NCI-H1417 treated with DMSO at 0.1 percent for 48 hours (cell line): Measurements from ENCODE around the gene MYO15B.

Source experiments
- DNase-seq: peaks from one replicate; lab custom pipeline; 2025; lab: John Stamatoyannopoulos, UW

MYO15B gene

DNA sequence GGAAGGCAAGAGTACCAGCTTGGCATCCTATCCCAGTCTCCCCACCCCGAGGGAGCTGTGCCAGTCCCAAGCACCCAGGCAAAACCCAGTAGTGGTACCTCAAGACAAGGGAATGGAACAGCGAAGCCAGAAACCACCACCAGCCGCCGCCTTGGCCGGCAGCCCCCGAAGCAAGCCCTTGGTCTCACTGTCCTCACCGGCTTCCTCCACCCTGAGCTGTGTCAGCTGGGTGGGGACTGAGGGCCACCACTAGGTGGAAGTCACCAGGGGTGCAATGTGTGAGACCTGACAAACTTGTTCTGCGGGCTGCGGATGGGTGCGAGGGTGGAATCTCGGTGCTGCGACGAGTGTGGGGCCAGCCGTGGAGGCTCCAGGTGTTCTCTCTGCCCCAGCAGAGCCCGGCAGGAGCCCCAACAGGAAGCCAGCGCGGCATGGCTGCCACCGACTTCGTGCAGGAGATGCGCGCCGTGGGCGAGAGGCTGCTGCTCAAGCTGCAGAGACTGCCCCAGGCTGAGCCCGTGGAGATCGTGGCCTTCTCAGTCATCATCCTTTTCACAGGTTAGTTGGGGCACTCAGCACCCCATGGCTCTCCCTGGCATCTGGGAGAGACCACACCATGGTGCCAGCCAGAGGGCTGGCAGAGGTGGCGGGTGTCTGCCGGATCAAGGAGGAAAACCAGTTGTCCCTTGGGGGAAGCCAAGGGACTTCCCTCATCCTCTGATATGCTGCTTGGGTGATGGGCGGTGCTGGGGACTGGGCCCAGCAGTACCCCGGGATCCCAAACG lies 52.4 kb downstream of the MYO15B start:
- DNase-seq = no peak

DNA sequence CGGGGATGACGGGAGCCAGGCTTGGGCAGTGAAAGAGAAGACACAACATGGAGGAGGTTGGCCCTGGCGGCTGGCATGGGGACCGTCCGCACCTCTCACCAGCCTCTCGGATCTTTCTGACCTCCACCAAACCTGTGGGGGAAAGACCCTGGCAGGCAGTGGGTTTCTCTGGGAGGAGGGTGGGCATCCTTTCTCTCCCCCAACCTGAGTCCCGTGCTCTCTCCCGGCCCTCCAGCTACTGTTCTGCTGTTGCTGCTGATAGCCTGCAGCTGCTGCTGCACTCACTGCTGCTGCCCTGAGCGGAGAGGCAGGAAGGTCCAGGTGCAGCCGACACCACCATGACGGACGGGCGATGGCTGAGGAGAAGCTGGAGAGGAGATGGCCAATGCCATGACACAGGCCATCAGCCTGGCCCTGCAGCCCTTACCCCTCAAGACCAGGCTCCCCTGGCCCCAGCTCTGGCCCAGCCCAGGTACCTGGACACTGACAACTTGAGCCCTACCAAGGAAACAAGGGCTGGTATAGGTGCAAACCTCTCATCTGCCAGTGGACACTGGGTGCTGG lies 53.0 kb downstream of the MYO15B start:
- no peak for DNase-seq

DNA sequence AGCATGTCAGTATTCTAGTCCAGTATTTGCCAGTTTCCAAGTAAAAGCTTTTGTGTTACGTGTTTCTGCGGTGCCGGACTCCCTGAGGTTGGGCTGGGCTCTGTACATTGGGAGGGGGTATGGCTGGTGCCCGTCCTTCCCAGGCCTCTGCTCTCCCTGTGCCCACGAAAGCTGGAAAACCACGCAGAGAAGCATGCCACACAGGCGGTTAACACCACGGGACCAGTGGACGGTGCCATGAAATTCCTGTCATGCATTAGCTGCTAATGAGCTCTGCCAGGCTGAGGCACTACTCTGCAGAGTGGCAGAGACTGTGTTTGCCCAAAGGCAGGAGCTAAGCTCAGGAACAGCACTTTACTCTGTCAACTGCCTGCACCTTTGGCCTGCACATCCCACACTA lies 53.7 kb downstream of the MYO15B start:
- DNase-seq = no peak

DNA sequence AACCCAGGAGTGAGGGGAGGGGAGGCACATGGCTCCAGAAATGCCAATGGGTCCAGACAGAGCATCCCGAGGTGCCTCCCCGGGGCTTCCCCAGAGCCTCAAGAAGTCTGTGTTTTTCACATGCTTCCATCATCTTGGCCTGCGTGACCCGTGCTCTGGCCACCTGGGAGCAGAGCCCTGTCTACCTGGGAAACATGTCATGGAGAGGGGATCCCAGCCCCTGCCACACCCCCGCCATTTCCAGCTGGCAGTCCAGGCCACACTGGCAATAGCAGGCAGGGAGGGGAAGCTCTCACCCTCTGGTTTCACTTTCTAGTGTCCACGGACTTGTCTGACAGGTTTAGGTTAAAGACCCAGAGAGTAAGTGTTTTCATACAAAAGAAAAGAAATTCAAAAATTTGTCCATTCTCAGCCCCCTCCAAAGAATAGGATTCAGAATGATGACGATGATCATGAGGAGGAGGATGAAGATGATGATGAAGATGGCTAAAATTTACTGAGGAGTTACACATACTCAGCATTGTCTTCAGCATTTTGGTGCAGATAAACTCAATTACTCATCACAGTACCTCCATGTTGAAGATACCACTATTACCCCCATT lies 54.7 kb downstream of the MYO15B start:
- DNase-seq = no peak

DNA sequence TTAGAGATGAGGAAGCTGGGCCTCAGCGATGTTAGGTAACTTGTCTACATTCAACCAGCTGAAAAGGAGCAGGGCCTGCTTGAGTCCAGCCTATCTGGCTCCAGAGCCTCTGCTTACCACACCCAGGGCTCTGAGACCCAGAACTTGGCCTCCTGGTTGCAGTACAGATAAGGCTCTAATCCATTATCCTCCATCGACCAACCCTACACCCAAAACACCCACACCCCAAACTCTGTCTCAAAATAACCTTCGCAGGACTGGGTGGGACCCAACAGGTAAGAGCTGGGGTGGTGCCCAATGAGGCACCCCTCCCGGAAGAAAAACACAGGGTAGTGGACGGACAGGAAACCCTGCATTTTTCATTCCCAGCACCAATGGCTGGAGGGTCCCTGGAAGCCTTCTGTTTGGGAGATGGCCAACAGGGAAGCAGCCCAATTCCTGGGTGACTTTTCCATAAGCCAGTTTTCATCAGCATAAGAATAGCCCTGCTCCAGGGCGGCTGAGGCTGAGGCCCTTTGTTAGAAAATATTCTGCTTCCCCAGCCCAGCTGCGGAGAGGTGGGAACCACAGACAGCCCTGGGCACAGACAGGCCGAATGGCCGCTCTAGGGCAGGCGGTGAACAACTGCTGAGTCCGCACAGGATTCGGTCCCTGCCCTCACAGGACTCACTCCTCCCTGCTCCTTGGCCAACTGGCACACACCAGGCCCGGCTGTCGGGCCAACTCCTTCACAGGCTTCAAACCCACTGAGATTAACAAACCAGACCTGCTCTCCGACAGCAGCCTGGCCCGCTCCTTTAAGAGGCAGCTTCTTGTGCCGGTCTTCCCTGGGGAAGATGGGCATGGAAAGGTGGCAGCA lies 55.4 kb downstream of the MYO15B start:
- DNase-seq = no peak

DNA sequence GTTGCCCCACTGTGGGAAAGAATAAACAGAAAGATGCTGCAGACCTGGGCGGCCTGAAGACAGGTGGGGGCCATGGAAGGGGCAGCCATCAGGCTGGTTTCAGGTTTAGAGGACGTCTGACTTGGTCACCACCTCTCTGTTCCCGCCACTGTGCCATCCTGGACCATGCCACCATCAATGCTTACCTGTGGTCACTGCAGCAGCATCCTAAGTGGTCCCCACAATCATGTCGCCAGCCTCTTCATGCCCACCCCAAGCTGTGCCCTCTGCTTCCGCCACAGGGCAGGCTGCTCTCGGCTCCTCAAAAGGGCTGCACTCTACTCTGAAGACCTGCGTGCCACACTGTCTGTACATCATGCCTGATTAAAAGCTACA lies 56.0 kb downstream of the MYO15B start:
- DNase-seq = no peak

DNA sequence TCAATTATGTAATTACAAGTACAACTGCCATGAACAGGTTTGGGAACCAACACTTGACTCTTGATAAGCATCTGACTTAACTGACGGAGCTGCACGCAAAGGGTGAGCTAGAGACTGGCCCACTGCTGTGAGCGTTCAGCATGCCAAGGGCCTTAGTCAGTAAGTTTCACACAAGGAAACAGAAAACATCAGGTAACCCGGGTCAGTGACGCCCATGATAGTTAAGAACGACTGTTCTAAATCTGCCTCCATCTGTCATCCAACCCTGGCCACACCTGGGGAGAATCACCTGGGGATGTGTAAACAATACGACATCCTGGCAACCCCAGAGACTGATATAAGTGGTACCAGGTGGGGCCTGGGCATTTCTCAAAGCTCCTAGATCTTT lies 57.9 kb downstream of the MYO15B start:
- DNase-seq = no peak

DNA sequence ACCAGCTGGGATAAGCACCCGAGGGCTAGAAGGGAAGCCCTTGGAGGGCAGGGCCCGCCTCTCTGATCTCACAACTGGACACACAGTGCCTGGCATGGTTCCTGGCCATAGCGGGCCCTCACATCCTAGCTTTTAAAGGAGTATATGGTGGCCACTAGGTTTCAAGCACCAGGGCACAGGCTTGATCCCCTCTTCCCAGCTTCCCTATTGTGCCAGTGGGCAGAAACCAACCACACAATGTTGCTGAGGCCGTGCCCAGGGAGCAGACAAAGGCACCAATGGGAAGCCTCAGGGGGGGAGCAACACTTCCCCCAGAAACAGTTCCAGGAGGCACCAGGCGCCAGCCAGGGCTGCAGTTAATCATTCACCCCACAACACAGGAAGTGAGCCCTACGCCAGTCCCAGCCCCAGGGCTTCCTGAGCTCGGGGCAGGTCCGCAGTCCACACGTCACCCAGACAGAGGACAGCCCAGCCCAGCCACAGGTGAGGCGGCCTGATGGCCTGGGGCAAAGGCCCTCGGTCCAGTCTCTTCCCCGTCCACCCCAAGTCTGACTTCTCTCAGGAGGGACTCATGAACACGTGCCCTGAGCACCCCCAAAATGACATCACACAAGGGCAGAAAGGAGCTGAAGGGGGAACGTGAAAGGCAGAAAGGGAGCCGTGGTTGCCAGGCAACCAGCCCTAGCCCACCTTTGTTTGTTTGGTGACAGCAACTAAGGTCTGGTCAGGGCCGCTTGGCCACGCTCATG lies 58.5 kb downstream of the MYO15B start:
- DNase-seq = no peak

DNA sequence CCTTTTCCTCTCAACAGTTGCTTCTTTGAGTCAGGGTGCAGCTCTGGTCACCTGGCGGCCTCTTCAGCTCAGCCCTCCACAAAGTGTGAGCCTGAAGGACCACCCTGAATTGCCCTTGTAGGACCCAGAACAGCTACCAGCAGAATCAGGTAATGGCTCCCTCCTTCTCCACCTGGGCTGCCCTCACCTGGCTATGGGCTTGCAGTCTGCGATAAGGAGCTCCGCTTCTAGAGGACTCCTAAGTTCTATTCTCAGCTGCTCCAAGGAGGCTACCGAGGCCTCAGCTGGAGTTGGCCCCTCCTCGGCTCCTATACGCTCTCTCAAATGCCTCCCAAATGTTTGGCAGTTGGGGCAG lies 59.0 kb downstream of the MYO15B start:
- no peak for DNase-seq

DNA sequence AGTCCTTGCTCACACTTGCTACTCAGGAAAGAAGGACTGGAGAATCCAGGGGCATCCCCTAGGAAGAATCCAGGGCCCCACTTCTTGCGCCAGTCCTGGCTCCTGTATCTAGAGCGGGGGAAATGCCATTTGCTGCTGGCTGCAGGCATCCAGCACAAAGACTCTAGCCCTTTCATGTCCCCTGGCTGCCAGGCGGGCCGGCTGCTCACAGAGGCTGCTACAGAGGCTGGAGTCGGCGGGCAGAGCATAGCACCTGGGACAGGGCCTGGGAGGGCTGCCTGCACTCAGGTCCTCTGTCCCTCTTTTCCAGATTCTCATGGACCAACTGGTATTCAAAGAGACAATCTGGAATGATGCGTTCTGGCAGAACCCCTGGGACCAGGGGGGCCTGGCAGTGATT lies 59.5 kb downstream of the MYO15B start:
- DNase-seq = no peak

DNA sequence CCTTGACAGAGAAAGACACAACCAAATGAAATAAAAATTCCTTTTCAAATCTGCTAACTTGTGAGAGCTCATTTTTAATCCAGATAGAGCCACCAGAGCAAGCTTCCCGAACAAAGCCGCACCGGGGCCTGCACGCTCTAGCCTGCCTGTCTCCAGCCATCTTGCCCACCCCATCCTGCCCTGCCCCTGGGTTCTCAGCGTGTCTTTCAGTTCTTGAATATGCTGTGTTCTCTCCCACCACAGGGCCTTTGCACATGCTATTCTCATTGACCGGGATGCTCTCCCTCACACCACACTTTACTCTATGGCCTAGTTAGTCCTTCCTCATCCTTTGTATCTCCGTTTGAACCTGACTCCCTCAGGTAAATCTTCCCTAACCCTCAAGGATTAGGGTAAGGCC lies 60.3 kb downstream of the MYO15B start:
- no peak for DNase-seq

DNA sequence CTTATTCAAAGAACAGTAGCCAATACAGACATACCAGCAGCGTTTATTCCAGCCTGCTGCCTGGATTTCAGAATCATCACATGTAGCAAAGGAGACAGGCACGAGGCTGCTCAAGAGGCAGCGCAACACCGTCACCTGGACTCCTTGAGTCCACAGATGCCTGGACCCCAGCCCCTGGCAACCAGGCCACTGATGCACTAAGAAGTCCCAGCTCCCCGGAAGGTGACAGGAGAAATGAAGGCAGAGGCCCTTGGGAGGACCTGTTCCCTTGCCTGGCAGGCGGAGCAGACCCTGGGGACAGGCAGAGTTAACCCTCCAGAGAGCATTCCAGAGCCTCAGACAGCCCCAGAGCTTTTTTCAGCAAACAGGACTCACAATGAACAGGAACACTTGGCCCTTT lies 62.1 kb downstream of the MYO15B start:
- DNase-seq = no peak

DNA sequence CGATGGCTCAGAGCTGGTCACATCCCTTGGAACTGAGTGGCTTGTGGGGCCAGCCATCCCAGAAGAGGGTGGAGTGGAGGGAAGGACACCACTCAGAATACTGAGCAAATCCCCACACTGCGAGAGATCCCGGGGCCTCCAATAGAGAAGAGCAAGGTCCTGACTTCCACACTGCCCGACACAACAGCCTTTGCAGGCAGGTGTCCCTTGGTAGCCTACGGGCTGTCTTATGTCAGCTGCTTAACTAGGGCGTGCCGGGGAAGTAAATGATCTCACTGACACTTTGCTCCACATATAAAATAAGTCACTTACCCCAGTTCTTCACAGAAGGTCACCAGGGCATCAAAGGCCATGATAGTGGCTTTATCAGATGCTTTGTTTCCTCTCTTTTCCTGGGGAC lies 63.3 kb downstream of the MYO15B start:
- no peak for DNase-seq

DNA sequence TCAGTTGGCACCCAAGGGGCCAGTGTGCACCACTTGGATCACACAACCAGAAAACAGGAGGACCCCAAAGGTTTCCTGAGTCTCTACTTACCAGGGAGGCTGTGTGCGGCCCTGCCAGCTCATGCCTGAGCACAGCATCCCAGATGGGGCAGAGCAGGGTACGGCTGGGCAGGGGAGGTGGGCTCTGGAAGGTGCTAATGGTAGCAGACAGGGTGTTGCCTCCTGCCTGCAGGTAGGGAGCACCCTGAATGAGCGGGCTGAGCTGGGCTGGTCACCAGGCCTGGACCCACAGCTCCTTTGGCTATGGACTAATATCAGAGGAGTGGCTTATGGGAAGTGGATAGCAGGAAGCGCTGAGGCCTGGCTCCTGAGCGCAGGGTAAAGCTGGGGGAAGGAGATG lies 64.7 kb downstream of the MYO15B start:
- DNase-seq = no peak

DNA sequence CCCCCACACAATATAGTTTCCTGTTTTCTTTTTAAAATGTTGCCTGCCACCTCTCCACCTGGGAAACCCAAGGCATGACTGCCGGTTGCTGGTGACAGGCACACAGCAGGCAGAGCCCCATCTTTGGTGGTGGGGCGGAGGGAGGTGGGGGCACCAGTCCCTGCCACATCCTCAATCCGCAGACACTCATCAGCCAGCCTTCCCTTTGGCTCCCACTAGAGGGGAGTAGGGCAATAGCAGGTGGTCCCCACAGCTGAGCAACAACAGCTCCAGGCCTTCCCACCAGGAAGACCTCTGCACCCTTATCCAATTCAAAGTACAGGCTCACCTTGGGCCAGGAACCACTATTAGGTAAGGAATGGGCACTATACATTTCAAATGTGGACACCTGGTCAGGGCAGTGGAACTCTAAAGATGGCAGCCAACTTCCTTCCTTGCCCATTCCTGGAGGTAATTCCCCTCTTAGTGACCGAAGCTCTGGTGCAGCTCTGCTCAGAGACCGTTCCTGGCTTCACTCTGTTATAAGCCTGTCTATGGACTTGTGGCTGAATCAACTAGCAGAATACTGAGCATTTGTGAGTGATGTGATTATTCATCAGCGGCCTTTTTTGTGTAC lies 65.4 kb downstream of the MYO15B start:
- no peak for DNase-seq

DNA sequence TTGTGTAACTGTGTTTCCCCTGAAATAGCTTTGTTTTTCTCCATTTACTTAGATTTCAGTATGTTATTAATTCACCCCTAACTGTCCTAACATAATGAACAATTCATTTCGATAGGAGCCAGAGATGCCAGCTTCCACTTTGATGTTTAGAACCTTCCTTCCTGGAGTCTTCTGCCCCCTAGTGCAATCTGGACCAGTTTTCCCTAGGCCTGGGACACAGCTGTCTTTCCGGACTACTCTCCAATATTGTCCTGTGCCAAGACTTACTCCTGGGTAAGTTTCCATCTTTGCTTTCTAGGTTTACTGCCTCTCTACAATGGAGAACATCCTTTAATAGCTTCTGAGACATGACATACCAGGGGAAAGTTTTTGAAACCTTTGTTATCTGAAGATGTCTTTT lies 66.6 kb downstream of the MYO15B start:
- no peak for DNase-seq

DNA sequence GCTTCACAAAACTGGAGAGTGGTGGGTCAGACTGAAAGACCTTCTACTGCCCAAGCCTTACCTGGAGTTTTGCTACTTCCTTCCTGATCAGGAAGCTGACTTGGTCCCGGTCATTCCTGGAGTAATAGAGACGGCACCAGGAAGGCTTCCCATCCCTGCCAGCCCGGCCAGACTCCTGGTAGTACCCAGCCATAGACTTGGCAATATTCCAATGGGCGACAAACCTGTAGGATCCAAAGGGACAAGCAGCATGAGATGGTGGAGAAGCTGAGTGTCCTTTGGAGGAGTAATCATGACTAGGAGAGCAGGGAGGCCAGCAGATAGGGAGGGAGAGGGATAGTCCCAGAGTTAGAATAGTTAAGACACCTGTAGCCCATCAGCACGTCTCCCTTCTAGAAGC lies 70.6 kb downstream of the MYO15B start:
- no peak for DNase-seq

DNA sequence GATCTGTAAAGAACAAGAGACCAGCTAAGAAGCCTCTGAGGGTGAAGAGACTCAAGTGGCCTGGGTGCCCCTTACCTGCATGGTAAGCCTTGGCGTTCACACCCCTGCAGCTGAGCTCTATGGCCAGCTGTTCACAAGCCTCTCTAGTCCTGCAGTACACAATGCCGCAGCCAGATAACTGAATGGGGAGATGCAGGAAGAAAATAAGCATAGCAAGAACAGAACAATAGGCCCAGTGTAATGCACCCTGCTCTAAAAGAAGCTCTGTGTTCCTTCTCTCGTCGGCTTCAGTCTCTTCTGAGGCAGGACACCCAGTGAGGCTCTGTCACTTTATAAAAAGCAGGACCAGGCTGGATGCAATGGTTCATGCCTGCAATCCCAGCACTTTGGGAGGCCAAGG lies 73.9 kb downstream of the MYO15B start:
- no peak for DNase-seq

DNA sequence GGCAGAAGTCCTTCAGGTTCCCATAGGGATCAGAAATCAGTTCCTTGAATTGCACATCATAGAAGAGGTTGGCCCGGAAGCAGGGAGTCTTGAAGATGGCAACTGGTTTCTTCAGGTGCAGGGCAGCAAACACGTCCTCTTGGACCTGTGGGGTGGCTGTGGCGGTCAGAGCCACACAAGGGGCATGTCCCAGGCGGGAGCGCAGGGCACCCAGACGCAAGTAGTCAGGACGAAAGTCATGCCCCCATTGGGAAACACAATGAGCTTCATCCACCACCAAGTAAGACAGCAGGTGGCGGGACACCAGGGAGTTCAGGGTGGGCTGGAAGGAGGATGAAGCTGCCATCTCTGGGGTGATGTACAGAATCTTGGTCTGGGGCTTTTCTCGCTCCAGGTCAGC lies 74.9 kb downstream of the MYO15B start:
- DNase-seq = no peak

DNA sequence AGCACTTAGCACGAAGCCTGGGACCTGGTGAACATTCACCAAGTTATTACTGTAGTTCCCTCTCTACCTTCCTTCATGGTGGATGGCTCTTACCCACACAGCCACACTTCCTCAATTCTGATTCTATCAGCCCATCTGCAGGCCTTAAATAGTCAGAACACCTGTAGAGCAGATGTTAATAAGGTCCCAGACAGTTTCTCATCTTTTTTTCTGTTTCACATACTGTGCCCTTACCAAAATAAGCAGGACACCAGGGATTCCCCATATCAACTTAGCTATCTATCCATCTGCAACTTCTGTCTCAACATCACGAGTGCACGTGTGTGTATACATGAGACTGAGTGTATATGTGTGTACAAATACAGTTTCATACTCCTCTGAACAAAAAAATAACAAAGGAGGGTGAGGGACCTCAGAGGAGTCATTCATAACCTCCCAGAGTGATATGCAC lies 76.5 kb downstream of the MYO15B start:
- DNase-seq = no peak

DNA sequence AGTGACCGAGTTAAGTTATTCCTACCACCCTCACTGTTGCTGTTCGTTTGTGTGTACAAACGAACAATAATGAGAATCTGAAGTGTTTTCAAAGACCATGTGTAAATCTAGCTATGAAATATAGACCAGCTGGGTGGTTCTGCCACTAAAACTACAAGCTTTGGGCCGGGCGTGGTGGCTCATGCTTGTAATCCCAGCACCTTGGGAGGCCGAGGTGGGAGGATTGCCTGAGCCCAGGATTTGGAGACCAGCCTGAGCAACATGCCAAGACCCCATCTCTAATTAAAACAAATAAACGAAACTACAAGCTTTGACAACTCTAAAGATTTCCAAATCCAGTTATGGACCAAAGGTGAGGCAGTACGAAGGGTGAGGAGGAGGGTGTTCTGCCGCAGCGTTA lies 78.4 kb downstream of the MYO15B start:
- no peak for DNase-seq
